Measurements from ENCODE around the gene WDR18.
A peak's percentile ranks its signal among the peaks of the same experiment; 100 is the strongest.
"Not testable (repeated sequence)": the region's sequence is repeated elsewhere in the genome, so short reads cannot be mapped to it uniquely, and the experiment has no call there.

Gene WDR18

GRCh38 chr19:950352-951066 lies 33.6 kb upstream of the WDR18 start:
- DNase-seq (ENCODE audit: low read depth in 3 of 3), result no peak

GRCh38 chr19:952049-952679 lies 32.0 kb upstream of the WDR18 start:
- no peak for DNase-seq (ENCODE audit: low read depth in 3 of 3)

GRCh38 chr19:952680-953444 lies 31.3 kb upstream of the WDR18 start:
- DNase-seq (ENCODE audit: low read depth in 3 of 3), result no peak

- no peak for DNase-seq (ENCODE audit: low read depth in 3 of 3)
Measured at GRCh38 chr19:953445-954271, 30.5 kb upstream of the WDR18 start.

GRCh38 chr19:954272-954671 lies 29.9 kb upstream of the WDR18 start:
- DNase-seq (ENCODE audit: low read depth in 3 of 3), result no peak

DNA sequence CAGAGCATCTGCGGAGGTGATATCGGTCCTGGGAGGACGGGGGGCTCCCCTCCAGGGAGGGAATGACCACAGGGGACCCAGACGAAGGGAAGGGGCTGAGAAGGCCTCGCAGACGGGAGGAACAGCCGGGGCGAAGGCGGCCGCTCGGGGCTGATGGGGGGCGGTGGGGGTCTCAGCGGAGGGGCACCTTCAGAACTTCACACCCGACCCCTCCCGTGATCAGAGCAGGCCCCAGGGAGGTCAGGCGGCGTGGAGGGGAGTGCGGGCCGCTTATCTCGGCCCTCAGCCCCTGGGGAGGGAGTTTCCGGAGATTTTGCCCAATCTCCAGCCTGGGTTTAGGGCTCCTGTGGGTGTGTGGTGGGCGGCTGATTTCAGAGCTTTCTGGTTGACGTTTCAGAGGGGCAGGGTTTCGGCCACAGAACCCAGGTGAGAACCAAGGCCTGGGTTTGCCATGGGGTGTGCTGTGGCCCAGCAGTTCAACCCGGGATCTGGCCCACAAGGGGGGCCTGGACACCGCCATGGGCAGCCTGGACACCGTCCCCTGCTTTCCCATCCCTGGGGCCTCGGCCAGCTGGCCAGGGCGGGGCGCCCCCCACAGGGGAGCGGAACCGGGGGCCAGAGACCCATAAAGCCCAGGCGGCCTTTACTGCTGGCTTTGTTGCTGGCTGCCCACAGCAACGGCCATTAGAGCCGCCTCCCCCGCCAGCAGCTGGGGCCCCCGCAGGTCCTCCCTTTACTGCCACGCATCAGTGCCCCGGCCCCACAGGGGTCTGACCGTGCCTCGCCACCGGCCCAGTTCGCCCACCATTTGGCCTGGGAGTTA lies 29.3 kb upstream of the WDR18 start:
- DNase-seq (ENCODE audit: low read depth in 3 of 3), result no peak

GRCh38 chr19:955803-956765 lies 28.1 kb upstream of the WDR18 start:
- DNase-seq (ENCODE audit: low read depth in 3 of 3), result no peak

GRCh38 chr19:956766-957440 lies 27.2 kb upstream of the WDR18 start:
- DNase-seq (ENCODE audit: low read depth in 3 of 3), result no peak

- DNase-seq (ENCODE audit: low read depth in 3 of 3), result not testable (repeated sequence)
Measured at GRCh38 chr19:957578-957977, 26.6 kb upstream of the WDR18 start.

DNA sequence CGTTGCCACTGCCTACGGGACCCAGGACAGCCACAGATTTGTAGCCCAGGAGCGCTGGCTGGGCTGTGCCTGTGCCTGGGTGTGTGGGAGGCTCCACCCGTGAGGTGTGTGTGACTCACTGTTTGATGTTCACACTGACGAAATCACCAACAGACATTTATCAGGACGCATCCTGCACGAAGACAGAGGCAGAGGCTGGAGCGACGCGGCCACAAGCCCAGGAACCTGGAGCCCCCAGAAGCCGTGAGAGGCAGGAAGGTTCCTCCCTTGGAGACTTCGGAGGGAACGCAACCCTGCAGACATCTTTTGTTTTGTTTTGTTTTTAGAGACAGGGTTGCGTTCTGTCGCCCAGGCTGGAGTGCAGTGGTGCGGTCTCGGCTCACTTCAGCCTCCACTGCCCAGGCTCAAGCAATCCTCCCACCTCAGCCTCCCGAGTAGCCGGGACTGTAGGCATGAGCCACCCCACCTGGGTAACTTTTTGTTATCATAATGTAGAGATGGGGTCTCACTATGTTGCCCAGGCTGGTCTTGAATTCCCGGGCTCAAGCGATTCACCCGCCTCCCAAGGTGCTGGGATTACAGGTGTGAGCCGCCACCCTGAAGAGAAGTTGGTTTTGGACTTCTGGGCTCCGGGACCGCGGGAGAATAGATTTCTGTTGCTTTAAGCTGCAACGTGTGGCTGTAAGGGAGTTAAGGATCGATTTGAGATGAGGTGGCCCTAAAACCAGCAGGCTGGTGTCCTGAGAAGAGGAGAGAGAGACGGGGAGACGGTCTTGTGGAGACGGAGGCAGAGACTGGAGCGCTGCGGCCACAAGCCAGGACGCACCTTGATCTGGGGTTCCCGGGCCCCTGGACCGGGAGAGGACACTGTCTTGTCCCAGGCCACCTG lies 24.9 kb upstream of the WDR18 start:
- DNase-seq (ENCODE audit: low read depth in 3 of 3), result peak; percentile 15 to 30 (median 23)

DNA sequence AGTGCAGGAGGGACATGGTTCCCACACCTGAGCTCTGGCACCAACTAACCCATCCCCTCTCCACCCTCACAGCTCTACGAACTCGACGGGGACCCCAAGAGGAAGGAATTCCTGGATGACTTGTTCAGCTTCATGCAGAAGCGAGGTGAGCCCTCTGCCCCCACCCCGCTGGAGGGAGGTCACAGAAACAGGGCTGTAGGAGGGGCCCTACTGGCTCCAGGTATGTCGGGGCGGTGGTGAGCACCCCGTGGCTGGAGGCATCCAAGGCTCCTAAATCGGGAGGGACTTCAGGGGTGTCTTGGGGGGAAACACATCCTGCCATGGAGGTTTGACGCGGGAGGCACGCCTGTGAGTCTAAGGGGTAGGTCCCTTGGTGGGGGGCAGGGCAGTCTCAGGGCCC lies 24.1 kb upstream of the WDR18 start:
- DNase-seq (ENCODE audit: low read depth in 3 of 3), result no peak

DNA sequence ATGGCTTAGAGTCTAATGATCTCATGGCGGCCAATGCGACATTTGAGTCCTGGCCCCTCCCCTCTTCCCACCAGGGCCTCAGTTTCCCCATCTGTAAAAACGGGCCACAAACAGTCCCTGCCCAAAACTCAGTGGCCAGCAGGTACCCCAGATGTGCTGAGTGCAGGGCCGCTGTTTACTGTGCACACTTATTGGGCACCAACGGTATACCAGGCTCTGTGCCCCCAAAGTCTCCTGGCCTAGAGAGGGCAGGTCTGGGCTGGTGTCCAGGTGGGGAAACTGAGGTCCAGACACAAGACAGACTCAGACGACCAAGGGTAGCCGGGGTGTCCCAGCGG lies 23.6 kb upstream of the WDR18 start:
- no peak for DNase-seq (ENCODE audit: low read depth in 3 of 3)

GRCh38 chr19:961866-962620 lies 22.1 kb upstream of the WDR18 start:
- no peak for DNase-seq (ENCODE audit: low read depth in 3 of 3)

- DNase-seq (ENCODE audit: low read depth in 3 of 3), result no peak
Measured at GRCh38 chr19:962683-963400, 21.3 kb upstream of the WDR18 start.

GRCh38 chr19:963486-963951 lies 20.6 kb upstream of the WDR18 start:
- DNase-seq (ENCODE audit: low read depth in 3 of 3), result no peak

GRCh38 chr19:964116-964520 lies 20.0 kb upstream of the WDR18 start:
- DNase-seq (ENCODE audit: low read depth in 3 of 3), result no peak
